Astrocyte (in vitro differentiated cells and primary cell): ENCODE data around the gene TRMT1L.

Experiments
- CTCF ChIP-seq: IDR thresholded peaks from 2 replicates; pipeline ENCODE4 v1.5.1; 2011; ENCODE audit warnings: low read depth, mild to moderate bottlenecking, inconsistent platforms, low read length, moderate library complexity; ENCODE audit not compliant: insufficient read depth
- EZH2 ChIP-seq: IDR thresholded peaks from 2 replicates; pipeline ENCODE4 v1.6.1; 2012; ENCODE audit warnings: mild to moderate bottlenecking, low read length, inconsistent platforms; ENCODE audit not compliant: insufficient read depth

GRCh38 chr1:185152187-185152767 is 4.5 kb downstream of the TRMT1L start:
- no peak for TF ChIP-seq CTCF
- TF ChIP-seq EZH2, result no peak
